ENCODE measurements around the gene CHRNA5.
A peak's percentile ranks its signal among the peaks of the same experiment; 100 is the strongest.
"Not testable (repeated sequence)": the region's sequence is repeated elsewhere in the genome, so short reads cannot be mapped to it uniquely, and the experiment has no call there.

The CHRNA5 gene

DNA sequence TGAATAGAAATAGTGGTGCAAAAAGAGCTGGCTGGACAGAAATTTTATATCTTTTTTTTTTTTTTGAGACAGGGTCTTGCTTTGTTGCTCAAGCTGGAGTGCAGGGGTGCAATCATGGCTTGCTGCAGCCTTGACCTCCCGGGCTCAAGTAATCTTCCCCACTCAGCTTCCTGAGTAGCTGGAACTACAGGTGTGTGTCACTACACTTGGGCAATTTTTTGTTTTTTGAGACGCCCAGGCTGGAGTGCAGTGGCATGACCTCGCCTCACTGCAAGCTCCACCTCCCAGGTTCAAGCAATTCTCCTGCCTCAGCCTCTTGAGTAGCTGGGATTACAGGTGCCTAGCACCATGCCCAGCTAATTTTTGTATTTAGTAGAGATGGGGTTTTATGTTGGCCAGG lies 33.0 kb downstream of the CHRNA5 start:
- TF ChIP-seq, protein P1, sequence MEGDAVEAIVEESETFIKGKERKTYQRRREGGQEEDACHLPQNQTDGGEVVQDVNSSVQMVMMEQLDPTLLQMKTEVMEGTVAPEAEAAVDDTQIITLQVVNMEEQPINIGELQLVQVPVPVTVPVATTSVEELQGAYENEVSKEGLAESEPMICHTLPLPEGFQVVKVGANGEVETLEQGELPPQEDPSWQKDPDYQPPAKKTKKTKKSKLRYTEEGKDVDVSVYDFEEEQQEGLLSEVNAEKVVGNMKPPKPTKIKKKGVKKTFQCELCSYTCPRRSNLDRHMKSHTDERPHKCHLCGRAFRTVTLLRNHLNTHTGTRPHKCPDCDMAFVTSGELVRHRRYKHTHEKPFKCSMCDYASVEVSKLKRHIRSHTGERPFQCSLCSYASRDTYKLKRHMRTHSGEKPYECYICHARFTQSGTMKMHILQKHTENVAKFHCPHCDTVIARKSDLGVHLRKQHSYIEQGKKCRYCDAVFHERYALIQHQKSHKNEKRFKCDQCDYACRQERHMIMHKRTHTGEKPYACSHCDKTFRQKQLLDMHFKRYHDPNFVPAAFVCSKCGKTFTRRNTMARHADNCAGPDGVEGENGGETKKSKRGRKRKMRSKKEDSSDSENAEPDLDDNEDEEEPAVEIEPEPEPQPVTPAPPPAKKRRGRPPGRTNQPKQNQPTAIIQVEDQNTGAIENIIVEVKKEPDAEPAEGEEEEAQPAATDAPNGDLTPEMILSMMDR (IDR thresholded peaks at IDR 0.05; ENCODE audit: insufficient read depth, low read depth, low read length, missing control alignments), result no peak
- DNase-seq (ENCODE audit: low read depth), result peak; percentile 53
- H3K4me3 ChIP-seq (ENCODE audit: low read length), result no peak overlapping the region

DNA sequence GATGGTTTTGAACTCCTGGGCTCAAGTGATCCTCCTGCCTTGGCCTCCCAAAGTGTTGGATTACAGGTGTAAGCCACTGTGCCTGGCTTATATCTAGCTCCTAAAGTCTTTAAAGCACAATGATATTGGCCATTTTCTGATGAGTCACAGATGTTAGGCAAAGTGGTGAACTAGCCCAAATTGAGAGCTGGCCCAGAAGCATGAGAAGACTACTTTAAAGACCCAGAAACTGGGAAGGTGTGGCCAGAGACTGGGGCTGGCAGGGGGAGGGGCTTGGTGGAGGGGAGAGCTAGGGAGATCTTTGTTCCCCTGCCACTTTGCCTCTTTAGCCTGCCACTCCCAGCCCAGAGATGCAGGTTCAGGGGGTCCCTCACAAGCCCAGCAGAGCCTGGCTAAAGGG lies 33.9 kb downstream of the CHRNA5 start:
- DNase-seq (ENCODE audit: low read depth), result no peak
- TF ChIP-seq, protein P1 (IDR thresholded peaks at IDR 0.05; ENCODE audit: insufficient read depth, low read depth, low read length, missing control alignments), result no peak

DNA sequence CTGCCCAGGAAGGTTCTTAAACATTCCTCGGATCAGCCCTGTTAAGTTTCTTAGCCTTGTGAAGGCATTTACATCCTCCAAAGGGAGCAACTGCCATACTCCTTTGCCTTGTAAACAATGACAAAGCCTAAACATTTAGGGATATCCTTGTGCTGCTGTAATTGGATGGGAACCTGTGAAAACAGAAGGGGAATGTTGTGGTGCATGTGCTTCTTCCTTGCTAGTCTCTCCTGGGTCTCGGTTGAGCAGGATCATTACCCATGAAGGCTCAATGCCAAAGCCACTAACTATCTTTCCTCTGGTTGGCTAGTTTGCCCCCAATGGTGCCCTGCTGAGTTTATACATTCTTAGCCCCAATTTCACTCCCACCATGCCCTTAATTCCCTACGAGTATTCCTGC lies 38.1 kb downstream of the CHRNA5 start:
- no peak for DNase-seq (ENCODE audit: low read depth)
- TF ChIP-seq, protein P1 (IDR thresholded peaks at IDR 0.05; ENCODE audit: insufficient read depth, low read depth, low read length, missing control alignments), result no peak
- no peak overlapping the region for H3K4me3 ChIP-seq (ENCODE audit: low read length)

More for the DNA sequence above, 33.9 kb downstream of the CHRNA5 start:
- H3K4me3 ChIP-seq (ENCODE audit: low read length), result no peak overlapping the region

DNA sequence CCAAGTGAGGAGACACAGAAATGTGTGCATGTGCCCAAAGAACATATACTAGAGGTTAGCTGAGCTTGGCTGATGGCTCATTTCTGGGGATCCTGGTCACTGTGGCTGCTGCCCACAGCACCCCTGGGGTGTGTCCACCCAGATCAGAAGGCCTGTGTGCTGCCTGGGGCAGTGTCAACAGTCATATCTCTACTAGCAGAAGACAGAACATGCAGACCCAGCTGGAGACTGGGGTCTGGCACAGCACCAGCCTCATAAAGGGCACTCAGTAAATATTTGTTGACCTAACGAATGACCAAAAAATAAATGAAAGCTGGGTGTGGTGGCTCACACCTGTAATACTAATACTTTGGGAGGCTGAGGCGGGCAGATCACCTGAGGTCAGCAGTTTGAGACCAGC lies 39.1 kb downstream of the CHRNA5 start:
- H3K4me3 ChIP-seq (ENCODE audit: low read length), result no peak overlapping the region
- DNase-seq (ENCODE audit: low read depth), result no peak
- TF ChIP-seq, protein P1 (IDR thresholded peaks at IDR 0.05; ENCODE audit: insufficient read depth, low read depth, low read length, missing control alignments), result no peak

DNA sequence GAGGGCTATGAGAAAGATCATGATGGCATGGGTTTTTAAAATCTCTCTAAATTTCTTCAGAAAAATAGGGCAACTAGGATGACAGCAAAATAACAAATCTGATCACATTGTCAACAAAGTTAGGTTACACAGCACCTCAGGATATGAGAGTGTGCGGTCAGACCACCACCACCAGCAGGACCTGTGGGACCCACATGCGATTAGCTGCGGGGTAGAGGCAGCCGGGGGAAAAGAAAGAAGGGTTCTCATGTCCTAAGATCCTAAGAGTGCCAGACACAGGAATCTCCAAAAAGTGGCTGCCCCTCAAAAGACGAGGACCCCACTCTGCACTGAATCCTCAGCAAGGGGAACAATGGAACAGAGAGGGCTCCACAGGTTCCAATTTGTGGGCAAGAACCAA lies 39.9 kb downstream of the CHRNA5 start:
- DNase-seq (ENCODE audit: low read depth), result no peak
- no peak overlapping the region for H3K4me3 ChIP-seq (ENCODE audit: low read length)
- TF ChIP-seq, protein P1 (IDR thresholded peaks at IDR 0.05; ENCODE audit: insufficient read depth, low read depth, low read length, missing control alignments), result no peak

DNA sequence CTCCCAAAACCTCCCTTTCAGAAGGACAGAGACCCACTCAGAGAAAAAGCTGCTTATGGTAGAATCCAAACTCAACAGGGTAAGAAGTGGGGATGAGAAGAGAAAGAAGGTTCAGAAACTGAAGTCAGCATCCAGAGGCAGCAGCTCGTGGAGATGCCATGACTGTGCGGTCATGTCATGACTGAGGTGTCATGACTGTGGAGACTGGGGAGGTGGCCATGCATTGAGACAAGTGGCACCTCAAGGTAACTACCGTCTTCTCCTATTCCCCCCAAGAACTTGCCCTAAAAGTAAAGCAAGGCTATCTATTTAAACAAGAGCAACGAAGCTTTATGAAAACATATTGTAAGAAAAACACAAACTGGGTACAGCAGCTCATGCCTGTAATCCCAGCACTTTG lies 40.4 kb downstream of the CHRNA5 start:
- no peak overlapping the region for H3K4me3 ChIP-seq (ENCODE audit: low read length)
- DNase-seq (ENCODE audit: low read depth), result no peak
- TF ChIP-seq, protein P1 (IDR thresholded peaks at IDR 0.05; ENCODE audit: insufficient read depth, low read depth, low read length, missing control alignments), result no peak

DNA sequence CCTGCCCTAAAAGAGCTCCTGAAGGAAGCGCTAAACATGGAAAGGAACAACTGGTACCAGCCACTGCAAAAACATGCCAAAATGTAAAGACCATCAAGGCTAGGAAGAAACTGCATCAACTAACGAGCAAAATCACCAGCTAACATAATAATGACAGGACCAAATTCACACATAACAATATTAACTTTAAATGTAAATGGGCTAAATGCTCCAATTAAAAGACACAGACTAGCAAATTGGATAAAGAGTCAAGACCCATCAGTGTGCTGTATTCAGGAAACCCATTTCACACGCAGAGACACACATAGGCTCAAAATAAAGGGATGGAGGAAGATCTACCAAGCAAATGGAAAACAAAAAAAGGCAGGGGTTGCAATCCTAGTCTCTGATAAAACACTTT lies 44.2 kb downstream of the CHRNA5 start:
- DNase-seq (ENCODE audit: low read depth), result not testable (repeated sequence)

DNA sequence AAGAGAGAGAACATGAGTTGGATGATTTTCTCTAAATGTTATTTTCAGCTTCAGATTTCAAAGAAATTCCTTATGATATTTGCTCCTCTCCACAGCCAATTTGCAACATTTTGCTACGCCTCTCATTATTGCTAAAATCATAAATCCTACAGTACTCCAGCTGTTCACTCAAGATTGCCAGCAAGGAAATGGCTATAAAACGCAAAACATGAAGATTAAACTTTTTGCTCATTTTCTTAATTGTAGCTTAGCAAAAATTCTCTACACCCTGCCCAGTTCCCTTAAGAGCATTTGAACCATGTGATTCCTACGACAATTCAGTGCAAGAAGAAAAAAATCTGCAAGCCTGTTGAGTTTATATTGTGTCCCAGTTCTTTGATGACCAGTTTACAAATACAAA lies 48.7 kb downstream of the CHRNA5 start:
- no peak for DNase-seq (ENCODE audit: low read depth)
- no peak overlapping the region for H3K4me3 ChIP-seq (ENCODE audit: low read length)
- TF ChIP-seq, protein P1 (IDR thresholded peaks at IDR 0.05; ENCODE audit: insufficient read depth, low read depth, low read length, missing control alignments), result no peak

More for the DNA sequence above, 44.2 kb downstream of the CHRNA5 start:
- not testable (repeated sequence) for H3K4me3 ChIP-seq (ENCODE audit: low read length)
